NCI-H524 (cell line): ENCODE data around the gene CTSV.
"Not testable (repeated sequence)": the region's sequence is repeated elsewhere in the genome, so short reads cannot be mapped to it uniquely, and the experiment has no call there.

Experiments
- DNase-seq, 2 experiments: peaks; one replicate each; lab custom pipeline; 2025; lab: John Stamatoyannopoulos, UW

Gene CTSV

DNA sequence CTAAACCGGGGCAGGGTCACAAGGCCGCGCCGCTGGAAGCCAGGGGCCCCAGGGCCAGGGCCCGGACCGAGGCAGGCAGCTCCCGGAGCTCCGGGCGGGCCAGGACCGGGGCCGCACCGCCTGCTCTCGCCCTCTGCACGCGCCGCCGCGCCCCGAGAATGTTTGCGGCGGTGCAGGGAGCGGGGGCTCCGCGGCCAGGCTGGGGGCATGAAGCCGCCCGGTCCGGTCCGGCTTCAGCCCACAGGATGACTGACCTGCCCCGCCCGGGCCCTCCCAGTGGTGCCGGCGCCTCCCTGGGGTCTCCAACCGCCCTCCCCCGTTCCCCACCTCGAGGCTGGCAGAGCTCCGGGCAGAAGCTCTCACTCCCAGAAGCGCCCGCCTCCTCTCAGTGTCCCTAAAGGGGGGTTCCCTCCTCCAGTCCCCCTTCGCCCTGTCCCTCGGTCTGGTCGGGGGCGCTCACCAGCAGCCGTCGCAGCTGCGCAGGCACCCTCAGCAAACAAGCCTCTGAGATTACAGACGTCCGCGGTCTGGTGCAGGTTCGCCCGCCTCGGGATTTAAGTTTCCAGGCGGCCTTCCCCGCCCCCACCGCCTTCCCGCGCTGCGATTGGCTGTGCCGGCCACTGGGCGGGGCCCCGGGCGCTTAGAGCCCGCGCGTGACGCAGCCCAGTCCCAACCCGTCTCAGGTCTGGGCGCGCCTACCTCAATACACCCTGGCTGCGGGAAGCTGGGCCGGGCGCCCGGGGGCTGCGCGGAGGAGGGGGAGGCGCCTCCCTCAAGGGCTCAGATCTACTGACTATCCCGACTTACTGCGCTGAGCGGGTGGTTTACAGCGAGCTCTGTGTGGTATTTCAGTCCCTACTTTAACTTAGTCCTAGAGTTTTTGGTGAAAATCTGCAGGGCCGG lies at the start of gene CTSV:
Gene CTSV (minus strand): TSS at position 532 of the 903 bp plus-strand sequence. CDS start 1,099 bp downstream, outside the sequence.
- peak; percentile 86 to 96 for DNase-seq

DNA sequence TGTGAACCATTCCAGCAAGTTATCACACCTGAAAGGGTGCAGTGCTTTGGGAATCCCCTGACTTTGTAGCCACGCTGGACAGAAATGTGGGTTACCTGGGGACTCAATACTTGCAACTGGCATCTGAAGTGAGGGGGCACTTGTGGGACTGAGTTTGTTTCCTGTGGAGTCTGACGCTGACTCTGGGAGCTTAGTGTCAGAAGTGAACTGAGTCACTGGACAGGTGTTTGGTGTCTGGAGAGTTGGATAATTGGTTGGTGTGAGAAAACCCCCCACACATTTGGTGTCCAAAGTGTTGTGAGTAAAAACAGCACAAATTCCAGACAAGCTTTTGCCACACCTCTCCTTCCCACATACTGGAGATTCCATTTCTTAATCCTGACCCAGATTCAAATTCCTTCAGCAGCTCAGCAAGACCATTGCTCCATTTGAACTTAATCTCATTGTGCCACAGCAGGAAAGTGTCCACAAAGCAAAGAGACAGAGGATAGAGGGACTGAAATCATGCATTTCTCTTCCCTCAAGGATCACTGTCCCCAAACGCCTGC lies 48.8 kb upstream of the CTSV start:
- not testable (repeated sequence) for DNase-seq

DNA sequence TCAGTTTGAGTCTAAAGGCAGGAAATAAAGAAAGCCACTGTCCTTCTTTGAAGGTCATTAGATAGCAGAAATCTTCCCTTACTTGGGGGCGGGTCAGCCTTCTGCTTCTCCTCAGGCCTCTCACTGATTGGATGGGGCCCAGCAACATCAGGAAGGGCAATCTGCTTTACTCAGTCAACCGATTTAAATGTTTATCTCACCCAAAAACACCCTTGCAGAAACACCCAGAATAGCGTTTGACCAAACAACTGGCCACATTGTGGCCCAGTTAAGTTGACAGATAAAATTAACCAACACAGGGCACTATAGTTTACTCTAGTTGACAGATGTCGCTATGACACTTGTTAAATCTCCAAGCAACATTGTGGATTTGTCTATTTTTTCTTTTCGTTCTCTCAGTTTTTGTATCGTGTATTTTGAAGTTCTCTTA lies 45.6 kb upstream of the CTSV start:
- not testable (repeated sequence) for DNase-seq

DNA sequence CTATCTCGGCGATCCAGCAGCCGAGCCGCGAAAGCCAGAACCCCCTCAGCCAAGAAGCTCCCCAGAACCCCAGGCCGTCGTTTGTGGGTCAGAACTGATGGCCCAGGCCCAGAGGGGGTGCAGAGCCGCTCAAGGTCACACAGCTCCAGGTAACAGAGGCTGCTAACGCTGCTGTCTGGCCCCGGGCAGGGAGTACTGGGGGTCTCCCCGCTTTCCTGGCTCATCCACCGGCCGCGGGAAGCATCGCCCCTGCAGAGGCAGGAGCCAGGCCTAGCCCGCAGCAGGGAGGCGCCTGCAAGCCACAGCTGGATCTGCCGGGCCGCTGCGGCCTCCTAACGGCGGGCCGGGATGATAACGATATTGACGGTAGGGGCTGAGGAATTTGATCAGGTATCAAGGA lies 39.4 kb upstream of the CTSV start:
- no peak for DNase-seq

DNA sequence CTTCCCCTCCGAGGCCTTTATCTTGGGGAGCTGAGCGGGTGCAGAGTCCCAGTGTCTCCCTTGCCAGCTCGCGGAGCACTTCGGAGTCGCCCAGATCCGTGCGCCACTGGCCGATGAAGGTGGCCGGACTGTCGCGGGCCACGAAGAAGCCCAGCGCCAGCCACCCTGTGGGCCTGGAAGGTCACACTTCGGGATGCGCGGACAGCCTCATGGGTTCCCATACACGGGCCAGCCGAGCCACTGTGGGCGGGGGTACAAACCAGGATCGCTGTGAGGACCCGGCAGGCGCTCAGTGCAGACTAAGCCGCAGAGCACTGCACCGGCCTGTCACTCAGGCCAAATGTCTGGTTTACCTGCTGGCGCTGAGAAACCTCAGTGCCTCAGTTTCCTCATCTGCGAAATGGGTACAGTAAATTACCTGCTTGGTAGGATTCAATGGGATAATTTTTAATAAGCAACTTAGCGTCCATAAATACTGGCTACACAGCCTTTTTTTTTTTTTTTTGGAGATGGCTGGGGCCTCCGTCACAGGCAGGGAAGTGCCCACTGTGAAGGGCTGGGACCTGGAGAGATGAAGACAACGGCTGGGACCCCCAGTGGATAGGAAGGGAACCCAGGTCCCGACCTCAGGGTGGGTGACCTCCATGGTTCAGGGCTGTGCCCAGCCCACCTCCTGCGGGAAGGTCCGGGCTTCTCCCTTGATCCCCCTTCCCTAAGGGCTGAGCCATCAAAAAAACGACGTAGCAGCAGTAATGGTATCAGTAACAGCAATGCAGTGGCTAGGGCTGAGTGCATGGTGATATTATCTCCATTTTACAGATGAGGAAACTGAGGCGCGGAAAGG lies 38.7 kb upstream of the CTSV start:
- no peak for DNase-seq

DNA sequence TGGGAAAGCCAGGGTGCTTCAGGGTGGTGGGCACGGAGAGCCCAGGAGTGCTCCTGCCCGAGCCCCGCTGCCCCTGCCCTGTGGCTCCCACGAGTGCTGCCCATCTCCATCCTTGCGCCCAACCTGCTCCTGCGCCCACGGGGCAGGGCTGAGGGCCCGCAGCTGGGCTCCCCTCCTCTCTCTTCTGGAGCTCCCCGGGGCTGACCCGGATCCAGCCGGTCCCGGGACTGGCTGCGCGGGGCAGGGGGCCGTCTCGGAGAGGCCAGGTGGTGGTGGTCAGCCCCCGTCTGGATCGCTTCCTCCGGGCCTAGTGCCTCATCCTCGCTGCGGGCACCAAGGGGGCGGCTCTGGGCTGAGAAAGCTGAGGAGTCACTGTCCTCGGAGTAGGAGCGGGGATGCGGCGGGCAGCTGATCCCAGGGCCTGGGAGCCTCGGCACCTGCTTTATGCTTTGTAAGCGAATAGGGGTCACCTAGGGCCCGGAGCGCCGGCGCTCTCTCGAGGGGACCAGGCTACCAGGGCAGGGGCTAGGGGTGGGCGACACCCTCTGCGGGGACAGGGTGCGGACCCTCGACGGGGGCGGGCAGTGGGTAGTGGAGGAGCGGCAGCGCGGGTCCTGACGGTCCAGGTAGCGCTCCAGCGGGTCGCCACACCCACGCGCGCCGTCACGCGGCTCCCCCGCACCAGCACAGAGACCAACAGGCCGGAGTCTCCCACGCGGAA lies 37.9 kb upstream of the CTSV start:
- not testable (repeated sequence) for DNase-seq

DNA sequence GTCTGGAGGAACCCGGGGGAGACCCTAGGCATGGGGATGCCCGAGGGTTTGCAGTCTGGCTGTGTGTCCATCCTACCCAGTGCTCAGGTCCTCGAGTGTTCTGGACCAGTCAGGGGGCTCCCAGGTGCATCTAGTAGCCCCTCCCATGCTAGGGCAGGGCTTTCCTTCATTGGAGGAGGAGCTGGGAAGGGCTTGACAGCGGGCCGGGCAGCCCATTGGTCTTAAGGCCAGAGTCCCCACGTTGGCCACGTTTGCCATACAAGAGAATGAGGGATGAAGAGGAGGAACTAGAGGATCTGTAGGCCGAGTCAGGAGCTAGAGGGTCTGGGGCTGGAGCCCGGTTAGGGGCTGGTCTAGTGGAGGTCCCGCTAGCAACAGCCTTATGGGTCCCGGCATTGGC lies 37.3 kb upstream of the CTSV start:
- DNase-seq: no peak

DNA sequence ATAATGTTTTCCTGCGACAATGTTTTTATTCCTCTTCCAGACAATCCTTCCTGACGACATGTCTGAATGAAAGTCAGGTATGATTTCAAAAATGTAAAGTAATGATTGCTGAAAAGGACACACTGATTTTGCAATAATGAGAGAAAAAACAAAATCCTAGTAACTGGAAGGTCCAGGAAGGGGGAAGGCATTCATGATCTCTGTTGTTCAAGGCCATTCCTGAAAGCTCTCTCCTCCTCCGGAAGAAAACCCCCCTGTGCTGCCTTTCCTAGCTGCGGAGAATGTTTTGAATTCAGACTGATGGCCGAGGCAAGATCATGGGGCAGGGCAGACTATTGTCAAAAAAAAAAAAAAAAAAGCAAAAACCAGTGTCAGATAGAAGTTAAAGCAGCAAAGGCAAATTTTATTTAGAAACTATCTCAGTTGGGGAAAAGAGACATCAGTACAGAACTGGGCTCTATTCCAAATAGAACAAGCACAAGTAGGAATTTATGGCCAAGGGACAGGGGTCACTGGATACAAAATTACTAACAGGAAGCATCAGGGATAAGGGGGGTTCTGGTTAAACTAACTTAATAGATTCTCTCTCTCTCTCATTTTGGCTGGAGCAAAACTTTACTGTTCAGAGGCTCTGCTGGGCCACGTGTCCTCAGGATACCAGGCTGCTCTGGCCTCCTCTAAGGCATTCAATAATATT lies 36.5 kb upstream of the CTSV start:
- DNase-seq: no peak

DNA sequence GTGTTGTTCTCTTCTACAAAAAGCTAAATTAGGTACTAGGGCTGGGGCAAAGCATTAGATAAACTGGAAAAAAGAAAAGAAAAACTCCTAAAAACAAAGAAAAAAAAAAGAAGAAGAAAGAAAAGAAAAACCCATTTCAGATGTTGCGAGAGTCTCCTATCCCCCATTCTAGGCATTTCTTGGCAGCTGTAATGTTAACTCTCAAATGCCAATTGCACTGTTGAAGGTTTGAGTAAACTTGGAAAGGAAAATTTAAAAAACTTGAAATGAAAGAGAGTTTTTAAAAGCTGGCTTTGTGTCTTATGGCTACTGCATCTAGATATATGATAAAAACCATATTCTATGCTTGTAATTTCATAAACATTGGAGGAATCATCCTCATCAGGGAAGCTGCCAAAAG lies 34.6 kb upstream of the CTSV start:
- no peak for DNase-seq

DNA sequence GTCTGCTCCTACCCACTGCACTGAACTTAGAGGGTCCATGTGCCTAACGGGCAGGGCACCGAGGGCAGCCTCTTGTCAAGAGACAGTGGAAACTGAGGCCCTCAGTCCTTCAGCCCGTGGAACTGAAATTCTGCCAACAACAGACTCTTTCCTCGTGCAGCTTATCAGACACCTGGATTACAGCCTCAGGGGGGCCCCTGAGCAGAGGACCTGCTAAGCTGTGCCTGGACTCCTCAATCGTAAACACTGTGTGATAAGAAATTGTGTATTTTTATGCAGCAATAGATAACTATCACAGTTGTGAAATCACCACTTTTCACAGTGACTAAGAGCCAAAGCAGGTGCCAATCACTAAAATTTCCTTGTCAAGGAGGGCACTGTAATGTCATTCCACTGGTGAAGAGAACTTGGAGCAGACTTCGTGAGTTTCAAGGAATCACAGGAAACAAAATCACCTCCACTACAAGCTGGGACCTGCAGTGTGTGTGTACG lies 33.4 kb upstream of the CTSV start:
- no peak for DNase-seq

DNA sequence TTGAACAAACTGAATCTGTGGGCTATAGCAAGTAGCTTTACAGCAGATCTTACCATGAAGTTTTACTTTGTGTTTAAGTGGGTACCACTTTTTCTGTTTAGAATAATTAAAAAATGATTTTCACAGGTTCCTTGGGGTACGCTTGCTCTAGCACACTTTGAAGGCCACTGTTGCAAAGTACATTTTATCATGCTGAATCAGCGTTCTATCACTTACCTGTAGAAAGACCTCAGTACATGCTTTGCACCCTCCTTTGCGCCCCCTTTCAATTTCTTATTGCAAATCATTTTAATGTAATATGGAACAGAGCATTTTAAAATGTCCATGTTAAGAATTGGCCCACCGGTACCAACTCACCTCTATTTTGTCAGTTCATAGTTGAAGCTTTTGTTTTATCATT lies 31.4 kb upstream of the CTSV start:
- not testable (repeated sequence) for DNase-seq

DNA sequence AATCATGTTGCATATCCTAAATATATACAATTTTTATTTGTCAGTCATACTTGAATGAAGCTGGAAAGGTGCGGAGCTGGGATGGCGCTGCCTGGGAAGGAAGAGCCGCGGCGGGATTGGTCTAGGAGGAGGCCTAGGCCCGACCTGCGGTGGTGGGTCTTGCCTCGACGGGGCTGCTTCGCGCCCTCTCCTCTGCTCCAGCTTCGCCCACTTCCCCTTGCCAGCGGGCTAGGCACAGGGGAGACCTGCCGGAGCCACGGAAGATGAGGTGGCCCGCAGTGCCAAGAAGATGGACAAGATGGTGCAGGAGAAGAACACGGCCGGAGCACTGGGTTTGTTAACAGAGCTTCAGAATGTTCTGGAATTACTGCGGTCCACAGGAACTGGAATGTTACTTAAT lies 28.5 kb upstream of the CTSV start:
- DNase-seq: no peak

DNA sequence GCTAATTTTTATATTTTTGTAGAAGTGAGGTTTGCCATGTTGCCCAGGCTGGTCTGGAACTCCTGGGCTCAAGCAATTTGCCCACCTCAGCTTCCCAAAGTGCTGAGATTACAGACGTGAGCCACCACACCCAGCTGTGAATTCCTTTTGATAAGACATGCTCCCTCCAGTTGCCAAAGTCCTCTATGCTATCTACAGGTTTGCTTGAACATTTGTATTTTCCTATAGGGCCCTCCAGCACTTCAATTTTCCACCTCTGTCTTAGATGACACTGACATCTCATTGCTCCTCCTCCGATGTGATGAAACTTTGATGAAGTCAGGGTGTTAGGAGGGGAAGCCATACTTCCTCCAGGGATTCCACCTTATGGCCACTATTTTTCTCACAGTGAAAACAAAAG lies 25.2 kb upstream of the CTSV start:
- DNase-seq: no peak

DNA sequence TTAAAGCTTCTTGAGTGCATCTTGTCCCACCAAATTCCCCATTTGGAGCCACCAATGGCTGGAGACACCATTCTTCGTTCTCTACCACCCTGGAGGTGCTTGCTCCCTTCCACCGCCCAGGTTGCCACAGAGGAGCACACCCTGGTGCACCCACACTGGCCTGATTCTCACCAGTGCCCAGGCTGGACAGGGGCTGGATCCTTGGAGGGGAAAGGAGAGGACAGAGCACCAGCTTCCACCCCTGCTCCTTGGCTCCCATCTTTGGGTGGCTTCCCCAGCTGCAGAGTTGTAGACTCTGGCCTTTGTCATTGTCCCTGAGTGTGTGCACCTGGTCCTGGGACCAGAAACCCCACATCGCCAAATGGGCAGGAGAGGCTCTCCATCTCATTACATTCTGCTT lies 21.9 kb upstream of the CTSV start:
- DNase-seq: no peak

DNA sequence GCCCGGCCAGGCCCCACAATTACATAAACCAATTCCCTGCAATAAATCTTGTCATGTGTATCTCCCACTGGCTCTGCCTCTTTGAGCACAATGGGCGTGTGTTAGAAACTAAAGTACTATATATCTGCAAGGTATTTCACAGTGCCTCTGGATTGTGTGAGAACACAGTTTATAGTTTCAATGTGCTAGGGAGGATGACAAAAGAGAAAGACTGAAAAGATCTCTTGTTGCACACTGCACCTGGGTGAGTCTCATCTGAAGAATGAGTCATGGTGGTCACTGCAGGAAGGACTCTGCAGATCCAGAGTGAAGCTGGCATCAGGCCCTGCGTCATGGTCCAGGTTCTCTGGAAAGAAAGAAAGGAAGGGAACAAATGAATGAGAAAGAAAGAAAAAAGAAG lies 20.7 kb upstream of the CTSV start:
- DNase-seq: no peak

DNA sequence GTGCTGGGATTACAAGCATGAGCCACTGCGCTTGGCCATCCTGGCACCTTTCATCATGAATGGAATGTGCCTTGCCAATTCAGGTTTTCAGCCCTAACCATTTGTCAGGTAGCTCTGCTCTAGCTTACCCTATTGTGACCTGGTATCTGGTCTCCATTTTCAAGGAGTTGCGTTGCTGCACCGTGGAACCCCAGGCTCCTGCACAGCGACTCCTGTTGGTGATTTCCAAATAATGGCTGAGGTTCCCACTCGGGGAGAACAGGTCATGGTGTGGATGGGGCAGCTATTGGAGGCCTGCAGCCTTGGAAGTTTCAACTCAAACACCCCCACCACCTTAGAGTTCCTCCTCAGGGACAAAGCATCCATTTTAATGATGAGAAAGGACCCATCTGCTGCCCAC lies 18.7 kb upstream of the CTSV start:
- no peak for DNase-seq

DNA sequence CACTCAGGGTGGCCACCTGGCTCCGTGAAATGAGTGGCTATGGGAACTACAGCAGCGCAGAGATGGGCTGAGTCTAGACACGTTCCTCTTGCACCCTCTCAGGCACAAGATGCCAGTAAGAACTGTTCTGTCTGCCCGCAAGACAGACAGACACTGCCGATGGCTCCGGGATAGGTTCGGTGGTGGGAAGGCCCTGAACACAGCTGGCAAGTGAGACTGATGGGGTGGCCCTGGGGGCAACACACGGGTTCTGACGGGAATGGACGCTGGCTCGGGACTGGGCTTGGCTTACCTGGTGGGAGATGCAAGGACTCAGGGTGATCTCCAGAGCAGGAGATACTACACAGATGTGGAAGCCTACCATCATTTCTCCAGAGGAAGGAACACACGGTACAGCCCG lies 16.9 kb upstream of the CTSV start:
- DNase-seq: not testable (repeated sequence)

DNA sequence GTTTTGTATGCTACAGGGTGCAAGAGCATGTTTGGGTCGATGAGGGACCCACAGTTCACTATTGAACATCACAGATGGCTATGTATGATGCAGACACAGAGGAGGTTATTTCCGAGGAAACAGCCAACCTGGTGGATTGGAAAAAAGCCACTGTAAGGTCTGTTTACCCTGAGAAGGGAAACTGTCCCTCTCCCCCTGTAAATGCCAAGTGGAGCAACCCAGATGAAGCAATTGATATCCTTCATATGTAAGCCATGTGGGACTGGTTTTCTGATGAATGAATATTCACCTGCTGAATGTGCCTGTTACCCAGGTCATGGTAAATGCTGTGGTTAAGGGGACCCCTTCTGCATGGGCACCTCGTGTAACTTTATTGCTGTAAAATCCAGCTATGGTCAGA lies 14.8 kb upstream of the CTSV start:
- DNase-seq: no peak

DNA sequence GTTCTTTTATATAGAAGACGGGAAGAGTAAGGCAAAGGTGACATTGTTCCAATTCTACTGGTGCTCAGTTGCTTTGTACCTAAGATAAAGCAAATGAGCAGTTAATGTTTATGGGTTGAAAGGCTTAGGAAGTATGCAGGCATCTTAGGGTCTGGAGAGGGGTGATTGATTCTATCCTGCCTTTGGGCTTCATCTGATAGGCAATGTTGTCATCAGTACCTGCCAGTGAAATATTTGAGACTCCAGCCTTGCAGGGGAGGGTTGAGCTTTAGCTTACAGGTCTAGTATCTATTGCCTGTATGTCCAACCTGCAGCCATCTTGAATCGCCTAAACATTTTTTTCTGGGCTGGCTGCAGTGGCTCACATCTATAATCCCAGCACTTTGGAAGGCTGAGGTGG lies 13.8 kb upstream of the CTSV start:
- DNase-seq: no peak

DNA sequence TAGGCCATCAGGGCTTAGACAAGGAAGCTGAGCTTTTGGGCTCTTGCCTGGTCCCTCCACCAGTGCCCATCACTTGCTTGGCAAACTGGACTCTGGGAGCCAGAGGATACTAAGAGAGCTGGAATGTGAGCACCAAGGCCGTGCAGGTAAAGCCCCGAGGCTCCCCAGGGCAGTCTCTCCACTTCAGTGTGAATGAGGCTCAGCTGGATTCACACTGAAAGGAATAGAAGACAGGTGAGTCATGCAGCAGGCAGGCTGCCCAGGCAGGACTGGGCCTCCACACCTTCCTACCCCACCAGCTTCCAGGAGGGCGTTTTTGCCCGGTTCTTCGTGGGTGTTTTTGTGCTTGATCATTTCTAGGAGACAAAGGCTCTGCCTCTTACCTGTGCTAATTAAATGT lies 7.3 kb upstream of the CTSV start:
- no peak for DNase-seq

DNA sequence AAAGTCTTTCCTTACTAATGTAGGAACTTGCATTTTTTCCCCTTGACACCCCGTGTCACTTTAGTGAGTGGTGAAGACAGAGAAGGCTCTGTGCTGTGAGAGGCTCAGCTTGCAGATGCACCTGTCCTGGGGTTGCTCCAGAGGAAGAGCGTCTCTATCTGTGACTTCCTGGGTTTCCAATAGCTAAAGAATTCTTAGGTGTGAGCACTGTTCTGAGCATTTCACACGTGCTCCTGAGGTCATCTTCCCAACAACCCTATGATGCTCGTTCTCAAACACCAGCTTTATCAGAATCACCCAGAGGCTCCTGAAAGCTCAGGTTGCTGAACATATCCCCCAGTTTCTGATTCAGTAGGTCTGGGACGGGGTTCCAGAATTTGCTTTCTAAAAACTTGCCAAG lies 6.4 kb upstream of the CTSV start:
- DNase-seq: no peak
